Liver (tissue), 9 donors: ENCODE results near the gene PAK1. TPM values are rescaled to one million over a fixed set of nuclear protein-coding genes. Genes with fewer than 3 reads are reported as not detected.

ENCODE experiments used
- DNase-seq: peaks from one replicate; pipeline ENCODE4 v3.0.0-alpha.2; 2017; ENCODE audit warnings: low spot score
- H3K27ac ChIP-seq, 2 donors: one replicate each; pipeline ENCODE4 v1.7.0; 2013; ENCODE audit warnings: inconsistent platforms in 2 of 2, low read length in 2 of 2, control low read depth in 1 of 2, low read depth in 1 of 2, mild to moderate bottlenecking in 1 of 2
- H3K27me3 ChIP-seq, 4 donors: one replicate each; pipeline versions ENCODE4 v1.6.1 to v1.7.0; 2013; ENCODE audit warnings: low read length in 3 of 4, inconsistent platforms in 1 of 4, mild to moderate bottlenecking in 1 of 4, moderate library complexity in 1 of 4; ENCODE audit not compliant: control insufficient read depth in 4 of 4, insufficient read depth in 4 of 4
- H3K36me3 ChIP-seq, 4 donors: one replicate each; pipeline versions ENCODE4 v1.6.1 to v1.7.0; 2013; ENCODE audit warnings: low read length in 3 of 4, mild to moderate bottlenecking in 3 of 4, low read depth in 1 of 4, moderate library complexity in 1 of 4; ENCODE audit not compliant: control insufficient read depth in 4 of 4, insufficient read depth in 3 of 4
- H3K4me1 ChIP-seq, 4 donors: one replicate each; pipeline versions ENCODE4 v1.6.1 to v1.7.0; 2013; ENCODE audit warnings: low read length in 3 of 4, mild to moderate bottlenecking in 3 of 4, moderate library complexity in 1 of 4; ENCODE audit not compliant: control insufficient read depth in 4 of 4, insufficient read depth in 4 of 4
- H3K4me3 ChIP-seq, 3 donors: one replicate each; pipeline versions ENCODE4 v1.6.1 to v1.7.0; 2013; ENCODE audit warnings: low read length in 3 of 3, control low read depth in 1 of 3, low read depth in 1 of 3, mild to moderate bottlenecking in 1 of 3
- H3K9ac ChIP-seq, 2 donors: one replicate each; pipeline ENCODE4 v1.7.0; 2013; ENCODE audit warnings: low read length in 2 of 2, mild to moderate bottlenecking in 2 of 2, moderate library complexity in 2 of 2, control low read depth in 1 of 2, low read depth in 1 of 2
- H3K9me3 ChIP-seq, 4 donors: one replicate each; pipeline versions ENCODE4 v1.6.1 to v1.7.0; 2013; ENCODE audit warnings: low read length in 3 of 4; ENCODE audit not compliant: control insufficient read depth in 4 of 4
- ATF3 ChIP-seq: IDR thresholded peaks from 2 replicates; pipeline ENCODE4 v1.6.1; 2016; ENCODE audit warnings: antibody characterized with exemption
- CTCF ChIP-seq: fragments of 150-350 bp; IDR thresholded peaks from 2 replicates; pipeline ENCODE4 v1.5.1; 2017; ENCODE audit warnings: improper control_type of control experiment, low read depth, low read length; ENCODE audit not compliant: missing input control
- EGR1 ChIP-seq, 2 donors: IDR thresholded peaks; 2 replicates each; pipeline ENCODE4 v1.6.1; 2016 to 2018; ENCODE audit warnings: antibody characterized with exemption in 2 of 2, low read depth in 2 of 2
- FOXA1 ChIP-seq: IDR thresholded peaks from 2 replicates; pipeline ENCODE4 v1.6.1; 2016; ENCODE audit warnings: antibody characterized with exemption
- FOXA2 ChIP-seq: IDR thresholded peaks from 2 replicates; pipeline ENCODE4 v1.6.1; 2016; ENCODE audit warnings: antibody characterized with exemption
- GABPA ChIP-seq, 2 donors: IDR thresholded peaks in 1 of 2; conservative IDR thresholded peaks in 1 of 2; 2 replicates each; pipeline ENCODE4 v1.6.1; 2016; ENCODE audit warnings: antibody characterized with exemption in 2 of 2, mild to moderate bottlenecking in 1 of 2, moderate library complexity in 1 of 2
- HNF4A ChIP-seq, 2 donors: conservative IDR thresholded peaks; 2 replicates each; pipeline ENCODE4 v1.6.1; 2016; ENCODE audit warnings: antibody characterized with exemption in 2 of 2, mild to moderate bottlenecking in 2 of 2
- HNF4G ChIP-seq: IDR thresholded peaks from 2 replicates; pipeline ENCODE4 v1.6.1; 2016; ENCODE audit warnings: antibody characterized with exemption
- JUND ChIP-seq, 2 donors: IDR thresholded peaks; 2 replicates each; pipeline ENCODE4 v1.6.1; 2016; ENCODE audit warnings: antibody characterized with exemption in 2 of 2
- MAX ChIP-seq: IDR thresholded peaks from 2 replicates; pipeline ENCODE4 v1.6.1; 2016; ENCODE audit warnings: antibody characterized with exemption
- NR2F2 ChIP-seq: IDR thresholded peaks from 2 replicates; pipeline ENCODE4 v1.6.1; 2016; ENCODE audit warnings: antibody characterized with exemption
- RAD21 ChIP-seq, 2 donors: IDR thresholded peaks; 2 replicates each; pipeline ENCODE4 v1.6.1; 2016; ENCODE audit warnings: antibody characterized with exemption in 2 of 2, mild to moderate bottlenecking in 2 of 2
- REST ChIP-seq: IDR thresholded peaks from 2 replicates; pipeline ENCODE4 v1.6.1; 2016; ENCODE audit warnings: antibody characterized with exemption, mild to moderate bottlenecking
- RXRA ChIP-seq, 2 donors: IDR thresholded peaks; 2 replicates each; pipeline ENCODE4 v1.6.1; 2017 to 2018; ENCODE audit warnings: antibody characterized with exemption in 2 of 2, mild to moderate bottlenecking in 1 of 2
- SP1 ChIP-seq: IDR thresholded peaks from 2 replicates; pipeline ENCODE4 v1.6.1; 2018; ENCODE audit warnings: antibody characterized with exemption, mild to moderate bottlenecking
- TAF1 ChIP-seq: conservative IDR thresholded peaks from 2 replicates; pipeline ENCODE4 v1.6.1; 2016; ENCODE audit warnings: antibody characterized with exemption, mild to moderate bottlenecking
- YY1 ChIP-seq: IDR thresholded peaks from 2 replicates; pipeline ENCODE4 v1.6.1; 2016; ENCODE audit warnings: antibody characterized with exemption, mild to moderate bottlenecking
- ZBTB33 ChIP-seq: IDR thresholded peaks from 2 replicates; pipeline ENCODE4 v1.6.1; 2016; ENCODE audit warnings: antibody characterized with exemption
- WGBS: extraction: QIAGEN DNeasy Blood & Tissue Kit; methylation state at CpG from one replicate; pipeline ENCODE4 v1.1.7; 2013; 5-methylcytosine and 5-hydroxymethylcytosine counted together
- polyA plus RNA-seq, 2 donors: library from polyadenylated mRNA; stranded (reverse) in 1 of 2; unstranded in 1 of 2; fragments of 200-250 nt in 1 of 2; fragments of >200 nt in 1 of 2; fragmentation: Nextera tagmentation in 1 of 2; extraction: Ambion mirVana in 1 of 2; gene quantifications; one replicate each; pipeline versions ENCODE4 v1.2.1 to v1.2.3, GENCODE V29; 2013 to 2015
- total RNA-seq, 2 donors: library from RNA; depleted of rRNA; stranded (reverse); fragments of >200 nt; gene quantifications; one replicate each; pipeline ENCODE4 v1.2.3, GENCODE V29; 2014
- donor health status: healthy.
- donor health status: healthy.
- donor health status: healthy.
- donor health status: healthy.
- donor health status: healthy.

Gene PAK1
- total and polyA plus RNA-seq, 4 donors = 3.6 to 24.9 (median 7.4) TPM

GRCh38 chr11:77351281-77351886 is 122.5 kb downstream of the PAK1 start (continued):
- TF ChIP-seq REST (no peak), TAF1 (no peak), CTCF (no peak)

GRCh38 chr11:77347948-77348347 is 125.9 kb downstream of the PAK1 start:
- no peaks in the 10 kb centered on the region for H3K9me3 ChIP-seq
- 84% methylated on average over 2 of the region's 2 CpGs for WGBS

More at GRCh38 chr11:77347948-77348347, 125.9 kb downstream of the PAK1 start:
- Histone ChIP-seq H3K4me3 (no peak overlapping the region), H3K4me1 (no peaks in the 10 kb centered on the region), H3K36me3 (peaks cover 0 to 11% (median 0%) of the 10 kb centered on the region in 4 donors), H3K9ac (no peak overlapping the region), H3K27me3 (no peaks in the 10 kb centered on the region), H3K27ac (no peak overlapping the region)
- TF ChIP-seq EGR1 (IDR thresholded peaks at IDR 0.05; ENCODE audit: low read depth in 2 of 2) (no peak), YY1 (no peak), MAX (no peak), TAF1 (no peak), FOXA1 (no peak), HNF4A (conservative IDR thresholded peaks at IDR 0.05) (no peak), ZBTB33 (no peak), SP1 (no peak), CTCF (no peak), NR2F2 (no peak), FOXA2 (no peak), ATF3 (no peak), RXRA (IDR thresholded peaks at IDR 0.05) (no peak), RAD21 (IDR thresholded peaks at IDR 0.05) (no peak), HNF4G (no peak), REST (no peak), GABPA (IDR thresholded peaks at IDR 0.05 in 1 of 2, conservative IDR thresholded peaks at IDR 0.05 in 1 of 2) (no peak), JUND (IDR thresholded peaks at IDR 0.05) (no peak)
- no peak for DNase-seq
